ENCODE results near the gene SRSF6.

DNA sequence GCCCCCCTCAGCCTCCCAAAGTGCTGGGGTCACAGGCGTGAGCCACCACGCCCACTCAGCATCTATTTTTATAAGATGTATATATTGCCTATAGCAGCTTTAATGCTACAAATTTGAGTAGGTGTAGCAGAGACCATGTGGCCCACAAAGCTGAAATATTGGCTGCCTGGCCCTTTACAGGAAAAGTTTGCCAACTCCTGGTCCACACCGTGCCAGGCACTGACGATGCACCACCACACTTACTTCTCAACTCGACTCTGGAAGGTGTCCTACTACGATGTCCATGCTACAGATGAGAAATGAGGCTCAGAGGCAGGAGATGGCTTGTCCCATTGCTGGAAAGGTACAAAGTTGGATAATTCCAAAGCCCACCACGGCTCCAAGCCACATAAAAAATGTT is 17.2 kb upstream of the SRSF6 start:
- TF ChIP-seq CTCF (conservative IDR thresholded peaks at IDR 0.05 in 1 of 2, IDR thresholded peaks at IDR 0.05 in 1 of 2; ENCODE audit: low read depth in 1 of 2, low read length in 2 of 2): no peak
- no peak for TF ChIP-seq EZH2 (IDR thresholded peaks at IDR 0.05; ENCODE audit: low read length, missing control alignments)

All from fibroblast of lung (primary cell).